ENCODE results near the gene SLC36A4. TPM values are rescaled to one million over a fixed set of nuclear protein-coding genes. Genes with fewer than 3 reads are reported as not detected.

The SLC36A4 gene
- total and polyA plus RNA-seq, 2 of the 13 experiments (the other 11 are each of a cell fraction or from before 2014, with no cell fraction given), result 7.3 to 9.5 TPM

DNA sequence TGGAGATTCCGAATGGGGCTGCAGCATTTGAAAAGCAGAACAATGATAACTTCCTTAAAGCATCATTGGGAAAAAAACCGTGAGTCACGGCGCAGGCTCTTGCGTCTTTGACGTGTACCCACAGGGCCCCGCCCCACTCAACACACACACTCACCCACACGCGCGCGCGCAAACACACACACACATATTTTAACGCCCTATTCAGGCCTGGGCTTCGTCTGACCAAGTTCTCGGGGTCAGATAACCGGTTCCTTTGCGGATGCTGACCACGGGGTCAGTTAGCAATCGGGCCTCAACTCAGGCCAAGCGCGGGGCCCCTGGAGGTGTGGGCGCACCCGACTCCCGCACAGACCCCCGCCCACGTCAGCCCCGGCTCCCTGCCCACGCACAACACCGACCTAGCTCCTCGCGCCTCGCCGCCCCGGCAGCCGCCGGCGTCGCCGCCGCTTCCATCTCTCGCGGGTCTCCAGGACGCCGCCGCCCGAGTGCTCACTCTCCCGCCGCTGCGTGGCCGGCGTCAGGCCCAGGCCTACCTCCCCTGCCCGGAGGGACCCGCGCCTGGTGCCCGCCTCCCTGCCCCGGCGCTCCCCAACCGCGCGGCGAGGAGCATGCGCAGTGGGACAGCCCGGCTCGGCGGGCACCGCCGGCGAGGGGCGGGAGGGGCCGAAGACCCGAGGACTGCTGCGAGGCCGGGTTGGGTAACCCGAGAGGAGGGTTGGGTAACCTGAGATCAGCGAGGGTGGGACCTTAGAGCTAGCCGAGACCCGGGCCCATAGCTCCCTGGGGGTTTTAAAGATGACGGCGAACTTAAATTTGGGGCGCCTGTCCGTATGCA, at the start of gene SLC36A4 (continued):
- TF ChIP-seq ZNF142 (CRISPR knock-in tag; IDR thresholded peaks at IDR 0.05) (peak; percentile 81; the same call in 1 of the 2 replicates), DR1 (CRISPR knock-in tag; IDR thresholded peaks at IDR 0.05) (peak; percentile 73; the same call in 1 of the 2 replicates), ZNF782 (CRISPR knock-in tag; IDR thresholded peaks at IDR 0.05; ENCODE audit: borderline replicate concordance) (no peak), ZNF556 (CRISPR knock-in tag; IDR thresholded peaks at IDR 0.05; ENCODE audit: borderline replicate concordance) (no peak), ZSCAN22 (CRISPR knock-in tag; IDR thresholded peaks at IDR 0.05) (no peak), KLF15 (CRISPR knock-in tag; IDR thresholded peaks at IDR 0.05; ENCODE audit: borderline replicate concordance) (no peak), THYN1 (CRISPR knock-in tag; IDR thresholded peaks at IDR 0.05; ENCODE audit: borderline replicate concordance, low read depth) (no peak), TEAD3 (CRISPR knock-in tag; optimal IDR thresholded peaks at IDR 0.05; ENCODE audit: borderline replicate concordance) (no peak)
- TF ChIP-seq, protein P1, sequence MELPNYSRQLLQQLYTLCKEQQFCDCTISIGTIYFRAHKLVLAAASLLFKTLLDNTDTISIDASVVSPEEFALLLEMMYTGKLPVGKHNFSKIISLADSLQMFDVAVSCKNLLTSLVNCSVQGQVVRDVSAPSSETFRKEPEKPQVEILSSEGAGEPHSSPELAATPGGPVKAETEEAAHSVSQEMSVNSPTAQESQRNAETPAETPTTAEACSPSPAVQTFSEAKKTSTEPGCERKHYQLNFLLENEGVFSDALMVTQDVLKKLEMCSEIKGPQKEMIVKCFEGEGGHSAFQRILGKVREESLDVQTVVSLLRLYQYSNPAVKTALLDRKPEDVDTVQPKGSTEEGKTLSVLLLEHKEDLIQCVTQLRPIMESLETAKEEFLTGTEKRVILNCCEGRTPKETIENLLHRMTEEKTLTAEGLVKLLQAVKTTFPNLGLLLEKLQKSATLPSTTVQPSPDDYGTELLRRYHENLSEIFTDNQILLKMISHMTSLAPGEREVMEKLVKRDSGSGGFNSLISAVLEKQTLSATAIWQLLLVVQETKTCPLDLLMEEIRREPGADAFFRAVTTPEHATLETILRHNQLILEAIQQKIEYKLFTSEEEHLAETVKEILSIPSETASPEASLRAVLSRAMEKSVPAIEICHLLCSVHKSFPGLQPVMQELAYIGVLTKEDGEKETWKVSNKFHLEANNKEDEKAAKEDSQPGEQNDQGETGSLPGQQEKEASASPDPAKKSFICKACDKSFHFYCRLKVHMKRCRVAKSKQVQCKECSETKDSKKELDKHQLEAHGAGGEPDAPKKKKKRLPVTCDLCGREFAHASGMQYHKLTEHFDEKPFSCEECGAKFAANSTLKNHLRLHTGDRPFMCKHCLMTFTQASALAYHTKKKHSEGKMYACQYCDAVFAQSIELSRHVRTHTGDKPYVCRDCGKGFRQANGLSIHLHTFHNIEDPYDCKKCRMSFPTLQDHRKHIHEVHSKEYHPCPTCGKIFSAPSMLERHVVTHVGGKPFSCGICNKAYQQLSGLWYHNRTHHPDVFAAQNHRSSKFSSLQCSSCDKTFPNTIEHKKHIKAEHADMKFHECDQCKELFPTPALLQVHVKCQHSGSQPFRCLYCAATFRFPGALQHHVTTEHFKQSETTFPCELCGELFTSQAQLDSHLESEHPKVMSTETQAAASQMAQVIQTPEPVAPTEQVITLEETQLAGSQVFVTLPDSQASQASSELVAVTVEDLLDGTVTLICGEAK (IDR thresholded peaks at IDR 0.05), result no peak
- TF ChIP-seq, protein P1 (CRISPR knock-in tag; IDR thresholded peaks at IDR 0.05), result peak; percentile 74

Measured in HepG2 (cell line).